Keratinocyte (primary cell): ENCODE data around the gene MAPK9. TPM values are rescaled to one million over a fixed set of nuclear protein-coding genes. Genes with fewer than 3 reads are reported as not detected.

Experiments
- DNase-seq: peaks from one replicate; pipeline ENCODE4 v3.0.0-alpha.2; 2011; ENCODE audit warnings: low read depth, missing footprints, low spot score
- FAIRE-seq: peaks from 2 replicates; lab custom pipeline; 2011; peaks lifted over from hg19 to GRCh38; lab: Jason Lieb, UNC
- H2AFZ ChIP-seq: 2 replicates; pipeline ENCODE4 v1.6.0; 2012; ENCODE audit warnings: low read length, control low read depth, inconsistent platforms; ENCODE audit not compliant: control insufficient read depth
- H3K27ac ChIP-seq: 2 replicates; pipeline ENCODE4 v1.5.1; 2011; ENCODE audit warnings: low read length; ENCODE audit not compliant: control insufficient read depth, insufficient read depth
- H3K27me3 ChIP-seq: 3 replicates; pipeline ENCODE4 v1.6.0; 2011; ENCODE audit warnings: low read length; ENCODE audit not compliant: control insufficient read depth, insufficient read depth; ENCODE audit errors: extremely low read depth
- H3K36me3 ChIP-seq, 2 experiments: 2 replicates in 1 of 2; 3 replicates in 1 of 2; pipeline ENCODE4 v1.5.1; 2011; ENCODE audit warnings: low read length in 2 of 2, mild to moderate bottlenecking in 1 of 2; ENCODE audit not compliant: control insufficient read depth in 2 of 2, insufficient read depth in 2 of 2; ENCODE audit errors: extremely low read depth in 1 of 2
- H3K4me1 ChIP-seq: 3 replicates; pipeline ENCODE4 v1.5.1; 2011; ENCODE audit warnings: low read length; ENCODE audit not compliant: control insufficient read depth, insufficient read depth; ENCODE audit errors: extremely low read depth
- H3K4me2 ChIP-seq: 3 replicates; pipeline ENCODE4 v1.6.0; 2011; ENCODE audit warnings: low read depth, low read length; ENCODE audit not compliant: control insufficient read depth, insufficient read depth; ENCODE audit errors: extremely low read depth
- H3K4me3 ChIP-seq, 3 experiments: fragments of 200-600 bp in 1 of 3; sonication (generic) in 1 of 3; 2 replicates in 2 of 3; 3 replicates in 1 of 3; pipeline ENCODE4 v1.5.1; 2011 to 2016; ENCODE audit warnings: low read length in 3 of 3, mild to moderate bottlenecking in 3 of 3, control low read depth in 2 of 3, inconsistent platforms in 1 of 3, low read depth in 1 of 3, mixed read lengths in 1 of 3, mixed run types in 1 of 3, moderate library complexity in 1 of 3; ENCODE audit not compliant: control insufficient read depth in 2 of 3, insufficient read depth in 2 of 3; ENCODE audit errors: extremely low read depth in 1 of 3
- H3K79me2 ChIP-seq: 2 replicates; pipeline ENCODE4 v1.6.0; 2012; ENCODE audit warnings: low read length; ENCODE audit not compliant: control insufficient read depth, insufficient read depth
- H3K9ac ChIP-seq: 3 replicates; pipeline ENCODE4 v1.6.0; 2011; ENCODE audit warnings: low read length; ENCODE audit not compliant: control insufficient read depth, insufficient read depth; ENCODE audit errors: extremely low read depth
- H3K9me1 ChIP-seq: 3 replicates; pipeline ENCODE4 v1.6.0; 2011; ENCODE audit warnings: low read length; ENCODE audit not compliant: control insufficient read depth, insufficient read depth; ENCODE audit errors: extremely low read depth
- H3K9me3 ChIP-seq: 2 replicates; pipeline ENCODE4 v1.5.1; 2012; ENCODE audit warnings: low read depth, low read length; ENCODE audit not compliant: control insufficient read depth
- H4K20me1 ChIP-seq: 3 replicates; pipeline ENCODE4 v1.6.0; 2011; ENCODE audit warnings: low read length; ENCODE audit not compliant: control insufficient read depth, insufficient read depth; ENCODE audit errors: extremely low read depth
- CTCF ChIP-seq, 3 experiments: IDR thresholded peaks in 1 of 3; conservative IDR thresholded peaks in 1 of 3; optimal IDR thresholded peaks in 1 of 3; 2 replicates in 2 of 3; 3 replicates in 1 of 3; pipeline versions ENCODE3 to v1.5.1; 2011; ENCODE audit warnings: low read length in 3 of 3, mild to moderate bottlenecking in 3 of 3, moderate library complexity in 2 of 3, control low read depth in 1 of 3, inconsistent platforms in 1 of 3; ENCODE audit not compliant: insufficient read depth in 2 of 3; ENCODE audit errors: extremely low read depth in 1 of 3
- EZH2 ChIP-seq: IDR thresholded peaks from one replicate; pipeline ENCODE4 v1.6.1; 2012; ENCODE audit warnings: inconsistent platforms, mild to moderate bottlenecking, low read length, moderate library complexity
- dilution Hi-C: fragments of 300-500 bp; cut with MboI; formaldehyde crosslinking; loops from one replicate; pipeline ENCODE4 v1.7.0; 2020; ENCODE audit warnings: low sequenced_read_pairs; ENCODE audit not compliant: extremely low pct_ligation_motif_present
- polyA plus RNA-seq, 5 experiments: library from polyadenylated mRNA; depleted of rRNA in 3 of 5; stranded (reverse) in 3 of 5; stranded (forward) in 1 of 5; unstranded in 1 of 5; fragments of >200 nt; gene quantifications; 1 replicate in 1 of 5; 2 replicates in 3 of 5; 3 replicates in 1 of 5; pipeline versions ENCODE4 v1.2.1 to v1.2.3, GENCODE V29; 2011 to 2012; ENCODE audit warnings: missing spikeins in 2 of 5, low read depth in 1 of 5, low replicate concordance in 1 of 5

MAPK9 gene
- polyA plus RNA-seq, 1 donor (not counting 4 experiments of a cell fraction or from before 2014, with no cell fraction given), result 49.4 TPM

GRCh38 chr5:180335614-180336233 is 43.8 kb upstream of the MAPK9 start:
- Histone ChIP-seq H3K27ac (no peak overlapping the region), H3K79me2 (no peaks in the 10 kb centered on the region), H3K27me3 (no peaks in the 10 kb centered on the region), H4K20me1 (no peaks in the 10 kb centered on the region), H3K9me1 (no peaks in the 10 kb centered on the region), H2AFZ (no peak overlapping the region), H3K9ac (no peak overlapping the region), H3K4me2 (no peak overlapping the region), H3K36me3 (no peaks in the 10 kb centered on the region), H3K4me3 (no peak overlapping the region), H3K9me3 (no peaks in the 10 kb centered on the region), H3K4me1 (no peaks in the 10 kb centered on the region)
- no peak for FAIRE-seq
- TF ChIP-seq CTCF (optimal IDR thresholded peaks at IDR 0.05 in 1 of 3, IDR thresholded peaks at IDR 0.05 in 1 of 3, conservative IDR thresholded peaks at IDR 0.05 in 1 of 3; ENCODE audit: extremely low read depth in 1 of 3, insufficient read depth in 2 of 3, low read length in 3 of 3), result no peak
- no peak for TF ChIP-seq EZH2
- dilution Hi-C loops, result no loop called here
- DNase-seq, result no peak

GRCh38 chr5:180334751-180335613 is 43.1 kb upstream of the MAPK9 start:
- dilution Hi-C loops, result no loop called here
- TF ChIP-seq EZH2, result no peak
- TF ChIP-seq CTCF (optimal IDR thresholded peaks at IDR 0.05 in 1 of 3, IDR thresholded peaks at IDR 0.05 in 1 of 3, conservative IDR thresholded peaks at IDR 0.05 in 1 of 3; ENCODE audit: extremely low read depth in 1 of 3, insufficient read depth in 2 of 3, low read length in 3 of 3), result no peak
- H3K79me2 ChIP-seq, result no peaks in the 10 kb centered on the region
- no peak overlapping the region for H3K4me3 ChIP-seq
- H4K20me1 ChIP-seq, result no peaks in the 10 kb centered on the region
- H3K4me2 ChIP-seq, result no peak overlapping the region
- no peaks in the 10 kb centered on the region for H3K9me1 ChIP-seq
- no peaks in the 10 kb centered on the region for H3K36me3 ChIP-seq
- no peaks in the 10 kb centered on the region for H3K9me3 ChIP-seq
- no peak overlapping the region for H3K27ac ChIP-seq
- H3K9ac ChIP-seq, result no peak overlapping the region
- FAIRE-seq (no peak), DNase-seq (no peak)
- no peaks in the 10 kb centered on the region for H3K4me1 ChIP-seq
- no peaks in the 10 kb centered on the region for H3K27me3 ChIP-seq
- H2AFZ ChIP-seq, result no peak overlapping the region
